C1 segment of cervical spinal cord (tissue), 14 donors: Measurements from ENCODE around the gene TMED3.

Experiments
- DNase-seq, 14 donors: peaks; one replicate each; lab custom pipeline; 2025; lab: John Stamatoyannopoulos, UW

The TMED3 gene

GRCh38 chr15:79310985-79311900 is at the start of gene TMED3:
TMED3 (plus strand) TSS chr15:79311112; CDS start chr15:79311250, 138 bp downstream.
- peak in 13 of 14 donors; percentile 18 to 77 (median 46) for DNase-seq

GRCh38 chr15:79261836-79262235 is 49.1 kb upstream of the TMED3 start:
- no peak for DNase-seq

DNA sequence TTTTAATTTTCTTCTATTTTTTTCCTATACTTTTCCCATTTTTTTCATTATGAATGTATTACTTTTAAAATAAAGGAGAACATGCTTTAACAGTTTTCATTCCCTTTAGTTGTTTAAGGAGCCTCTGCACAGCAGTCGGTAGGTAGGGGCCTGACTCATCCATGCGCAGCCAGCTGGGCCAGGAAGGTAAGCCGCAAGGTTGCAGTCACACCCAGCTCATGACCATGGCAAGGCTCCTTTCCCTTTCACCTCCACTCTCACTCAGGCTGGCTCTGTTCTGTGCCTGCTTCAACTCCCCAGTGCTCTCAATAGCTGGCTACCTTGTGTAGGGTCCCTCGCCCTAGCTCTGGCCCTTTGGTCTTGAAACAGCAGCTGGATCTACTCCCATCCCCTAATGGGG is 45.7 kb upstream of the TMED3 start:
- DNase-seq, result no peak

DNA sequence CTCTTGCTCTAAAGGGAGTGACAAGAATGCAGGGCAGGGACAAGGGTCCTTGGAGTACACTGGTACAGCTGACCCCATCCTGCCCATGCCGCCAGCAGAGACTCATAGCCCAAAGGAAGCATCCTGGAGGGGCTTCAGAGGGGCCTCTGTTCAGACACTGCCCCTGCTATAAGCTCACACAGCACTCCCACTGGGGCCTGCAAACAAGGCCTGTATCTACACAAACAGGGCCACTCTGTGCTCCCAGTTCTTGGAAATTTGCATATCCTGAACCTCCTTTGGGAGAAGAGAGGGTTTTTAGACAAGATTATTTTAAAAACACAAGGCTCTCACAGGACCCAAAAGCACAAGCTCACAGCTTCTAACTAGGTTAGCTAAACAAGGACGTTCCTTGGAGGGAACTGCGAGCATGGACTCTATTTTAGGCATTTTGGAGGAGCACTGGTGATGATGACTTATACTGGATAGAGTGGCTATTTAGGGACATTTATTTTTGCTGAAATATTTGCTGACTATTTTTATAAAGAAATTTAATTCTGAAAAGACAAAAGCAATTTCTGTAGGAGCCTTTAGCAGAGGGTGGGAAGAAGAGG is 44.8 kb upstream of the TMED3 start:
- DNase-seq, result no peak

DNA sequence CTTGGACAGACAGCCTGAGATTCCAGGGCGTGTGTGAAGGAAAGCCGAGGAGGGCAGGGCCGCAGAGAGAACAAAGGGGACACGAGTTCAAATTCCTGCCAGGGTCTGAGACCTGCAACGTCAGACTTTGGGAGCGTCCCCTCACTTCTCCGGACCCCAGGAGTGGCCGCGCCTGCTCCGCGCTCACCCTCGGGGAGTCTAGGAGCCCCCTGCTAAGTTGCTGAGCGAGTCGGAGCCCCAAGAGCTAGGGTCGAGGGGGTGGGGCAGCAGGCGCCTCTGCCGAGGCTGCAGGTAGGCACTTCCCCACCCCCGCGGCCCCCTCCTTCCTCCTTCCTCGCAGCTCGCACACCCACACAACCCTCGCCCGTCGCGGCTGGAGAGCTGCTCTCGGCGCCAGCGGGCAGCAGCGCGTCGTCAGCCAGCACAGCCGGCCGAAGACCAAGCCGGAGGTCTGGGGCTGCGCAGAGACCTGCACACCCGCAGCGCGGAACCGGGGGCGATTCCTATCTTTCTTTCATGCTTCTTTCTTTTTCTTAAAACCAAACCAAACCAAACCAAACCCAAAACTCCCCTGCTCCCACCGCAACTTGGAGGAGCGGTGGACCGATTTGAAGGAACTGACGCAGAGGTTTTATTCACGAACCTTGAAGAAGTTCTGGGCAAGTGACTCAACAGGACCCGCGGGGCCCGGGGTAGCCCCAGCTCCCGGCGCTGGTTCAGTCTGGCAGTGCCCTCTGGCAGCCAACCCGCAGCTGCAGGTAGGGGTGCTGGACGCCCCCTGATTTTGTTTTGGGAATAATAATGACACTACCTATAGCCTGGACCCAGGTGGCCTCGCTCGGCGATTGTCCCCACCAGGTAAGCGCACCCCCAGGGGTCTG is 28.3 kb upstream of the TMED3 start, which contains the start of gene ANKRD34C:
ANKRD34C (plus strand) TSS at position 352 of the 881 bp plus-strand sequence. CDS start 10,563 bp downstream, outside the sequence.
- DNase-seq, result peak in 1 of 14 donors; percentile 57

GRCh38 chr15:79283252-79284048 is 27.5 kb upstream of the TMED3 start:
- peak in 9 of 14 donors; percentile 1 to 66 (median 9) for DNase-seq

DNA sequence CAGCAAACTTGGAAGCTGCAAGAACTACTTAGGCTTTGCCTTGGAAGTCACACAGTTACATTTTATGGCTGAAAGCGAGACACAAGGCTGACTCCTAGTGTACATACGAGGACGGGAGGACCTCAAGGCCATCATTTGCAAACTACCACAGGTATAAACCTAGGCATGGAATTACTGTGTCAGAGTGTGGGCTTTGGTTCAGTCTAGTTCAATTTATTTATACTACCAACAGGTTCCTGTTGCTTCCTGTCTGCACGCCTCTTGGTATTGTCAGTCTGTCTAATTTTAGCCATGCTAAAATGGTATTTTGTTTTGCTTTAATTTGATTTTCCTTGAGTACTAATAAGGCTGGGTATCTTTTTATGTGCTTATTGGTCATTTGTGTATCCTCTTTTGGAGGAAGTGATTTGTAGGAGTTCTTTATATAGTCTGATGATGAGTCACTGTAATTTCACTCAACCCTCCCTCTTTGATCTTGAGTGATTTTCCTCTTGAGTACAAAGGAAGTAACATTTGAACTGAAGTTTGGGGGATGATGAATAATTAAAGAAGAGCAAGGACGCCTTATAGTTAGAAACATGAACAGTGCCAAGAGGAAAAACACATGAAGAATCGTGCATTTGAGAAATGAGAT is 20.2 kb upstream of the TMED3 start:
- DNase-seq, result no peak

DNA sequence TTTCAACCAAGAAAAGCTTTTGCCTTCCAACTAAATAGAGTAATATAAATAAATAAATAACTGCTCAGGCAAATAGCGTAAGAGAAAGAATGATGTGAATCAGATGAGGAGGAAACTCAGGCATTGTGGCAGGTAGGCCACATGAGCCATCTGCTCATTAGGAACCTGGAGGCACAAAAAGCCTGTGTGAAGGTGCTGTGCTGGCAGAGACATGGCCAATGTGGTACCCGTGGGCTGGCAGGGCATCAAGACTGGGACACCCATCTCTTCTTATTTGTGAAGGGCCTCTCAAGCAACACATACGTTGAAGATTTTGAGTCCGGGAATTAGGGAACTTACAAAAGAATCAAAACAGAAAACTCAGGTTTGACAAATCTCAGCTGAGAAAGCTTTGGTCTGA is 18.9 kb upstream of the TMED3 start:
- peak in 1 of 14 donors; percentile 56 for DNase-seq

DNA sequence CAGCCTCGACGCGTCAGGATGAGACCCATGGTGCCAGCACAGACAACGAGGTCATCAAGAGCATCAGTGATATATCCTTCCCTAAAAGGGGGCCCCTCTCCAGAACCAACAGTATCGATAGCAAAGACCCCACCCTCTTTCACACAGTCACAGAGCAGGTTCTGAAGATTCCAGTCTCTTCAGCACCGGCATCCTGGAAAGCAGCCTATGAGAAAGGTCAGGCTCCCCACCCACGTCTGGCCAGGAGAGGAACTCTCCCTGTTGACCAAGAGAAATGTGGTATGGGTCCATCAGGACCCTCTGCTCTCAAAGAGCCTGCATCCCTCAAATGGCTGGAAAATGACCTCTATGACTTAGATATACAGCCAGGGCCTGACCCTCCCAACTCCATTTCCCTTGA is 16.8 kb upstream of the TMED3 start:
- DNase-seq, result no peak

DNA sequence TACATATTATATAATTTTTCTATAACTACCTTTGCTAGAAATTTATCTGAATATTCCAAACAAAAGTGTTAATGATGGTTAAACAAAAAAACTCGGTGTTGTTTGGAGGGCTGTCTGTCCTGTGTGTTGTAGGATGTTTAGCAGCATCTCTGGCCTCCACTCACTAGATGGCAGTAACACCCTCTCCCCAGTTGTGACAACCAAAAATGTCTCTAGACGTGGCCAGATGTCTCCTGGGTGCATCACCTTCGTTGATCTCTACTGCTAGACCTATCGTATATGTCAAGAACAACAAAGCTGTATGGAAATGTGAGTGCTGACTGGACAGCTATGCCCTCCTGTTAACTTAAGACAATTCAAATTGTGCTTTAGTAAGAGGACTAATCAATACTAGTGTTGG is 14.3 kb upstream of the TMED3 start:
- DNase-seq, result no peak

DNA sequence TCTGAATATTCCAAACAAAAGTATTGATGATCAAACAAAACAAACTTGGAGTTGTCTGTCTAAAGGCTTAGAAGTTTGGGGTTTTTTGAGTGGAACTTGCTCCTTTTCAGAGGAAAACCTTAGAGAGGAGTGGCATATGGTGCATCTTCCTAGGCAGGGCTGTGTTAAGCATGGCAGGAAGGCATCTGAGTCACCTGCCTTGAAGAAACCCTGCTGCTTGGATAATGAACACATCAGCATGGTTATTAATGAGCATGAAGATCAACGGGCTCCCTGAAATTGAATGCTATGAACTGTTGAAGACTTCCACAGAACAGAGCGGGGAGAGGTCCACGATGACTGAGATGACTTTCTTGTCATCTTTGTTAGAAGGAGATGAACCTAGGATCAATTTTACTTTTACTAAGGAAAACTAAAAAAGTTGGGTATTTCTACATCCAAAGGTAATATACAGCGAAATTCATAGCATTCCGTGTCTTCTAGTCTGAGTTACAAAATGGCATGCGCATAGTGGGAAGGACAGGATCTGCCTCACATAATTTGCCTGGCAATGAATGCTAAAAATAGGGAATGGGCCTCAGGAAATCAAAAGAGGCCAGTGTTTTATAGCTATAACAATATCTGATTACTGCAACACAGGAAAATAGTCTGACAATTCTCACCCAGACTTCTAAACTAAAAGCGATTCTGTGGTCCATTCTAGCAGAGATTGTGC is 11.6 kb upstream of the TMED3 start:
- peak in 1 of 14 donors; percentile 5 for DNase-seq

DNA sequence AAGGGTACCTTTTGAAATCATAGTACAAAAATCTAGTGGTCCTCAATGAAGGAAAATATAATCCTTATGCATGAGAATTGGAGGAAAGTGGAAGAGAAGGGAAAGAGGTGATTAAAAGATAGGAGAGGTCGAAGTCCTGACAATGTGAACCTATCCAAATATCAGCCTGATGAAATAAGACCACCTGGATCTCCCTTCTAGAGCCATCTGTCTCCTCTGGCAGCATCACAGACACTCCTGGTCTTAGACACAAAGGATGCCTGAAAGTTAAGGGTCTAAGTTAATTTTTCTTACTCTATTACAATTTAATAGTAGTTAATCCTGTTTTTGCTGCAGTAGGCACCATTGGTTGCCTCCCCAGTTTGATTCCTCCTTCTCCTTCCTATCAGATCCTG is 11.1 kb upstream of the TMED3 start:
- DNase-seq, result peak in 1 of 14 donors; percentile 24

DNA sequence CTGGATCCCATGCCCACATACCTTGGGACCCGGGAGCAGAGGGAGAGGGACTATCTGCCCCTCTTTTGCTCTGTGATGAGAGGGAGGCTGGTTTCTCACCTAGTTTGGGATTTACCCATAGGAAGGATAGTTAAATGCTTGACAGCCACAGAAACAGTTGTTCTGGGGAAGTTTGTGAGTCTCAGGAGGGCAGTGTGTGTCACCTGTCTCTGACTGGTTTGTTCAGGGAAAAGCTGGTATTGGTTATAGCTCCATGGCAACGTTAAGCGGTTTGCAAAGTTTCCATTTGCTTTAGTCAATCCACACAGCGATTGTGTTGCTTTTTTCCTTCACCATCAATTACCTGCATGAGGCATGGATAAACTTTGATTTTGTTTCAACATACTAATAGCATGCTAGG is 3.7 kb upstream of the TMED3 start:
- DNase-seq, result no peak

- DNase-seq, result peak in 1 of 14 donors; percentile 6
Observed at GRCh38 chr15:79308874-79309273, 2.0 kb upstream of the TMED3 start.

DNA sequence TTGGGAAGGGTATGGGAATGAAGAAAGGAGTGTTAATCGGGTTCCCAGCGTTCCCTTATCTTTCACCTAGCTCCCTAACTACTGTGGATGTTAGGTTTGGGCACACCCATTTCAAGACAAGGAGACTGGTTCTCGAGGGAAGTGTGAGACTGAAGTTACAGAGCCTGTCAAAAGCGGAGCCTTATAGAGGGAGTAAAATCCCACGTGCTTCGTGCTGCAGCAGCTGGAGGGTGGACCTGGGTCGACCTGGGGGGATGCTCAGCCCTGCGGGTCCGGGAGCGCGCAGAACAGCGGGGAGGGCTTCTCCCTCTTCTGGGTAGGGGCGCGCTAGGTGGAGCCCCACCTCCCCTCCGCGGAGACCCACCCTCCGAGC is 314 bp upstream of the TMED3 start:
- no peak for DNase-seq

DNA sequence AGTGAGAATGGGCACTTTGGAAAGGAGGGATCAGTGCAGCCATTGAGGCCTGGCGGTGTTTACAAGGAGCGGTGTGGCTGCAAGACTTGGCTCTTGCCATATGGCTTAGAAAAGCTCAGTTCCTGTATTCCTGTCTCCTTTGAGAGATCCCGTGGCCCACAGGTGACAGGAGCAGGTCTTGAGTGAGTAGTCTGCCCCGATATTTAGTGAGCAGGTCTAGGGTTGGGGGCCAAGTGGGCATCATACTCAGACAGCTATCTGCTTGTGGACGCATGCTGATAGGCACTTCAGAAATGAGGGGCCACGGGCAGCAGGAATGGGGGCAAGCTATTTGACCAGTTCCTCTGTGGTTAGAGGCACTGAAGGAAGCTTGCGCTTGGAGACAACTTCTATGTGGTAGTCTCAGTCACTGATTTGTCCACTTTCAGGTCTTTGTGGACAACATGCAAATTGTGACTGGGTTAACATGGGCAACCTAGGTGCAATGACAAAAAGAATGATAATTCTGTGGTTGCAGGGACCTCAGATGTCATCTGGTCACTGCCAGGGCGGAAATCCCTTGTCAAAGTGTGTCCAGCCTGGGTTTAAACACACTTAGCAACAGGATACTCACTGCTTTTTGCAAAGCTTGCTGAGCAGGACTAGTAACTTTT is 1.1 kb downstream of the TMED3 start:
- peak in 1 of 14 donors; percentile 17 for DNase-seq

GRCh38 chr15:79314186-79314585 is 3.3 kb downstream of the TMED3 start:
- no peak for DNase-seq

DNA sequence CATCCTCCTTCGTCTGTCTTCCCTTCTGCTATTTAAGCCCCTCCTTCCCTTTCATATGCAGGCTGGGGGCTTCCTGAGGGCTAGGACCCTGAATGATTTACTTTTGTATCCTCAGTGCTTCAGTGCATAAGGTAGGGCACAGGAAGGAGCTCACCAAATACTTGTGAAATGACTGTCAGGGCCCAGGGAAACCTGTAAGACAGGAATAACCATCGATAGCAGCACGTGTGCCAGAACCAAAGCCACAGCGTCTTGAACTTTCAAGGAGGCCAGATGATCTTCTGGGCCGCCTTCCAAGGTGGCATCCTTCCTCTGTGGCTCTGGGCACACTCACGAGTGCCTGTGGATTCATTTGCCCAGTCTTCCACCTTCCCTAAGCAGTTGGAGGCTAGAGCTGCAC is 3.9 kb downstream of the TMED3 start:
- DNase-seq, result peak in 1 of 14 donors; percentile 28

DNA sequence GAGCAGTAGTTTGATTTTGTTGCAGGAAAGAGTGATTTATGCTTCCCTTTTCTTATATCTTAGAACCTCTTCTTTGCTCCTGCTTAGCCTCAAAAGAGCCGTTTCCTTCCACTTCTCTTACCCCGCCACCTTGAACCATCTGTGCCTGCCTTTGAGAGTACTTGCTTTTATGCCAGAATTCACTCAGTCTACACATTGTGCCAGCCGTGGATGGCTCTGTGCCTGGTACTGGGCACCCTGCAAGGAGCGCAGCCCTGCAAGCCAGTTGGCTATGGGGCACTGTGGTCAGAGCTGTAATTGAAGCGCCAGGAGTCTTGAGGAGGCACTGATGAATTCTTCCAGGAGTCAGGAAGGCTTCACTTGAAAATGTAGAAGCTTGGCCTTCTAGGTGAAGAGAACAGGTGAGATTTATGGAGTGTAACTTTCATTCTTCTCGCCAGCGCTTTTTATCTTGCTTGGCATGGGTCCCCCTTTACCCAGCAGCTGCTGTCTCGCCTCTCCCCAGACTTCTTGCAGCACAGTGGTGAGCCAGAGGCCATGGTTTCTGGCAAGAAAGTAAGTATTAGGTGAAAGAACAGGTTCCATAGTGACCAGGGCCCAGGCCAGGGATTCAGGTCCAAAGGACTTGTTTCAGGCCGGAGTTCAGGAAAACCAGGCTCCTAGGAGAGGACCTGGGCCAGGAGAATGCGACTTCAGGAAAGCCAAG is 4.9 kb downstream of the TMED3 start:
- DNase-seq, result peak in 9 of 14 donors; percentile 12 to 98 (median 39)
